MM.1S (cell line): ENCODE measurements around the gene MET.
"Not testable (repeated sequence)": the region's sequence is repeated elsewhere in the genome, so short reads cannot be mapped to it uniquely, and the experiment has no call there.

Source experiments
- DNase-seq: peaks from one replicate; pipeline ENCODE4 v3.0.0-alpha.2; 2015
- H2AFZ ChIP-seq: fragments of 300-600 bp; sonication (generic); 2 replicates; pipeline ENCODE4 v1.6.0; 2016; ENCODE audit warnings: antibody characterized with exemption, low read length
- H3F3A ChIP-seq: fragments of 300-600 bp; sonication (generic); 2 replicates; pipeline ENCODE4 v1.6.1; 2016; ENCODE audit warnings: mild to moderate bottlenecking, antibody characterized with exemption, low read length, moderate library complexity, mixed read lengths; ENCODE audit not compliant: insufficient read depth
- H3K27ac ChIP-seq: fragments of 300-600 bp; sonication (generic); 2 replicates; pipeline ENCODE4 v1.5.1; 2016; ENCODE audit warnings: mild to moderate bottlenecking, low read length
- H3K27me3 ChIP-seq: fragments of 300-600 bp; sonication (generic); replicated peaks from 2 replicates; pipeline ENCODE4 v1.6.0; 2016; ENCODE audit warnings: low read length; ENCODE audit not compliant: insufficient read depth
- H3K36me3 ChIP-seq: fragments of 300-600 bp; sonication (generic); replicated peaks from 2 replicates; pipeline ENCODE4 v1.6.1; 2016; ENCODE audit warnings: mild to moderate bottlenecking, low read length, mixed read lengths; ENCODE audit not compliant: insufficient read depth
- H3K4me1 ChIP-seq: fragments of 300-600 bp; sonication (generic); 2 replicates; pipeline ENCODE4 v1.6.1; 2016; ENCODE audit warnings: low read length, mixed read lengths
- H3K4me2 ChIP-seq: fragments of 300-600 bp; sonication (generic); 2 replicates; pipeline ENCODE4 v1.6.0; 2016; ENCODE audit warnings: low read depth, low read length
- H3K4me3 ChIP-seq: fragments of 300-600 bp; sonication (generic); 2 replicates; pipeline ENCODE4 v1.5.1; 2016; ENCODE audit warnings: low read length, mixed read lengths
- H3K79me2 ChIP-seq: fragments of 300-600 bp; sonication (generic); 2 replicates; pipeline ENCODE4 v1.6.1; 2016; ENCODE audit warnings: mixed run types, low read length, mixed read lengths
- H3K9ac ChIP-seq: fragments of 300-600 bp; sonication (generic); 2 replicates; pipeline ENCODE4 v1.6.1; 2016; ENCODE audit warnings: low read length, mixed read lengths
- H3K9me2 ChIP-seq: fragments of 300-600 bp; sonication (generic); replicated peaks from 2 replicates; pipeline ENCODE4 v1.6.1; 2016; ENCODE audit warnings: mild to moderate bottlenecking, low read length, mixed read lengths; ENCODE audit not compliant: insufficient read depth
- H3K9me3 ChIP-seq: fragments of 300-600 bp; sonication (generic); replicated peaks from 2 replicates; pipeline ENCODE4 v1.6.1; 2016; ENCODE audit warnings: mild to moderate bottlenecking, low read length, mixed read lengths; ENCODE audit not compliant: insufficient read depth
- H4K20me1 ChIP-seq: fragments of 300-600 bp; sonication (generic); 2 replicates; pipeline ENCODE4 v1.6.1; 2016; ENCODE audit warnings: mild to moderate bottlenecking, low read length, moderate library complexity, mixed read lengths; ENCODE audit not compliant: insufficient read depth
- EZH2 ChIP-seq: fragments of 300-600 bp; sonication (generic); optimal IDR thresholded peaks from 2 replicates; pipeline ENCODE3; 2017; ENCODE audit warnings: low read depth, mild to moderate bottlenecking, antibody characterized with exemption, low read length, mixed read lengths
- EZH2phosphoT487 ChIP-seq: fragments of 300-600 bp; sonication (generic); IDR thresholded peaks from 2 replicates; pipeline ENCODE4 v1.6.1; 2018; ENCODE audit warnings: antibody characterized with exemption, low read length
- TF ChIP-seq, protein P1 (sequence below): fragments of 300-600 bp; sonication (generic); IDR thresholded peaks from 2 replicates; pipeline ENCODE4 v1.5.1; 2016; ENCODE audit warnings: antibody characterized with exemption, low read length, mixed read lengths

Gene MET

DNA sequence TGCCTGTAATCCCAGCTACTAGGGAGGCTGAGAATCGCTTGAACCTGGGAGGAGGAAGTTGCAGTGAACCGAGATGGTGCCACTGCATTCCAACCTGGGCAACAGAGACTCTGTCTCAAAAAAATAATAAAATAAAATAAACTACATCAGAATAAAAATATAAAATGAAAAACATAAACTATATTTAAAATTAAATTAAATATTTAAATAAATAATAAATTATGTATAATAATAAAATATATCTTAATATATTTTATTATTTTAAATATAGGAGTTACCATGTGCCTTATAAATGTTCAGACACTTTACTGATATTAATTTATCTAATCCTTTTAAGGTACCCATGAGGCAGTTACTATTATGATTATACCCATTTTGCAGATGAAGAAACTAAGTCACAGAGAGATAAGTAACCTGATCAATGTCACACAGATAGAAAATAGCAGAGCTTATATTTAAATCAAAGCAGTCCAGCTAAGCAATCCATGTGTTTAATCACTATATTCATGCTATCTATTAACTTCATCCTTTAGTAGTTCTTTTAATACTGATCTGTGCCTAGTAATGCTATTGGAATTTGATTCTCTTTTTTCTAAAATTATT, 30.3 kb upstream of the MET start:
- no peak overlapping the region for H3K4me2 ChIP-seq
- H3K27ac ChIP-seq, result no peak overlapping the region
- H4K20me1 ChIP-seq, result no peaks in the 10 kb centered on the region
- no peak for DNase-seq
- no peaks in the 10 kb centered on the region for H3K4me1 ChIP-seq
- no peaks in the 10 kb centered on the region for H3K79me2 ChIP-seq
- no peaks in the 10 kb centered on the region for H3K9me3 ChIP-seq
- H3K4me3 ChIP-seq, result no peak overlapping the region
- no peak overlapping the region for H2AFZ ChIP-seq
- H3K9me2 ChIP-seq, result no peaks in the 10 kb centered on the region
- H3F3A ChIP-seq, result no peaks in the 10 kb centered on the region
- no peaks in the 10 kb centered on the region for H3K27me3 ChIP-seq
- H3K36me3 ChIP-seq, result no peaks in the 10 kb centered on the region
- TF ChIP-seq EZH2phosphoT487, result no peak
- TF ChIP-seq EZH2, result no peak
- TF ChIP-seq, protein P1, sequence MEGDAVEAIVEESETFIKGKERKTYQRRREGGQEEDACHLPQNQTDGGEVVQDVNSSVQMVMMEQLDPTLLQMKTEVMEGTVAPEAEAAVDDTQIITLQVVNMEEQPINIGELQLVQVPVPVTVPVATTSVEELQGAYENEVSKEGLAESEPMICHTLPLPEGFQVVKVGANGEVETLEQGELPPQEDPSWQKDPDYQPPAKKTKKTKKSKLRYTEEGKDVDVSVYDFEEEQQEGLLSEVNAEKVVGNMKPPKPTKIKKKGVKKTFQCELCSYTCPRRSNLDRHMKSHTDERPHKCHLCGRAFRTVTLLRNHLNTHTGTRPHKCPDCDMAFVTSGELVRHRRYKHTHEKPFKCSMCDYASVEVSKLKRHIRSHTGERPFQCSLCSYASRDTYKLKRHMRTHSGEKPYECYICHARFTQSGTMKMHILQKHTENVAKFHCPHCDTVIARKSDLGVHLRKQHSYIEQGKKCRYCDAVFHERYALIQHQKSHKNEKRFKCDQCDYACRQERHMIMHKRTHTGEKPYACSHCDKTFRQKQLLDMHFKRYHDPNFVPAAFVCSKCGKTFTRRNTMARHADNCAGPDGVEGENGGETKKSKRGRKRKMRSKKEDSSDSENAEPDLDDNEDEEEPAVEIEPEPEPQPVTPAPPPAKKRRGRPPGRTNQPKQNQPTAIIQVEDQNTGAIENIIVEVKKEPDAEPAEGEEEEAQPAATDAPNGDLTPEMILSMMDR, result no peak
- H3K9ac ChIP-seq, result no peak overlapping the region

DNA sequence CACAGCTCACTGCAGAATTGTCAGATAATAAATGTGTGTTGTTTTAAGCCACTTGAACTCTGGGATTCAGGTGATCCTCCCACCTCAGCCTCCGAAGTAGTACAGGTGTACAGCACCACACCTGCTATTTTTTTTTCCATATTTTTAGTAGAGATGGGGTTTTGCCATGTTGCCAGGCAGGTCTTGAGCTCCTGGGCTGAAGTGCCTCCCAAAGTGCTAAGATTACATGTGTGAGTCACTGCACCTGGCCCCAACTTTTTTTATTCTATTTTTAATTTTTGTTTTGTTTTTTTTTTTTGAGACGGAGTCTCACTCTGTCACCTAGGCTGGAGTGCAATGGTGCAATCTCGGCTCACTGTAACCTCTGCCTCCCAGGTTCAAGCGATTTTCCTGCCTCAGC, 28.8 kb upstream of the MET start:
- not testable (repeated sequence) for H3K4me3 ChIP-seq, DNase-seq, H3K4me2 ChIP-seq, H4K20me1 ChIP-seq, H3K27ac ChIP-seq, H3F3A ChIP-seq, H3K9ac ChIP-seq, H3K4me1 ChIP-seq, H3K27me3 ChIP-seq, H3K79me2 ChIP-seq, H3K36me3 ChIP-seq, H3K9me3 ChIP-seq, H2AFZ ChIP-seq, H3K9me2 ChIP-seq

DNA sequence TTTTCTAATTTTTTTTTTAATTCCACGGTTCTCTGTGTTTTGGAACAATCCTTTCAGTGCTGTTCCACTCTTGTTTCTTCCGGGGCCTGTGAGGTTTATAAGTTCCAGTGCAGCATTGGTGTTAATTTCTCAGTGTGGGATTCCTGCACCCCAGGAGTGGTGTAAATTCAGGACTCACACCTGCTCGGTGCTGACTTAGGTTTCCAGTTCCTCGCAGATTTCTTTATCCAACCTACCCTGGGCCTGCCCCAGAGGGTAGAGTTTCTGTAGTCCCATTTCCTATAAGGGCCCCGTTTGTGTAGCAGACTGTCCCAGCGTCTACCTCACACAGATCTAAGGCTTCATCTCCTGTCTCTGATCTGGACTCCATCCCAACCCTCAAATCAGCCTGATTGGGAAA, 27.4 kb upstream of the MET start:
- no peak overlapping the region for H3K9ac ChIP-seq
- H3K27me3 ChIP-seq, result no peaks in the 10 kb centered on the region
- H3K4me1 ChIP-seq, result no peaks in the 10 kb centered on the region
- H3K4me2 ChIP-seq, result no peak overlapping the region
- no peaks in the 10 kb centered on the region for H3K79me2 ChIP-seq
- no peaks in the 10 kb centered on the region for H3K9me3 ChIP-seq
- no peaks in the 10 kb centered on the region for H3K9me2 ChIP-seq
- TF ChIP-seq, protein P1, result no peak
- TF ChIP-seq EZH2, result no peak
- TF ChIP-seq EZH2phosphoT487, result no peak
- H3F3A ChIP-seq, result no peaks in the 10 kb centered on the region
- no peak overlapping the region for H3K4me3 ChIP-seq
- no peaks in the 10 kb centered on the region for H3K36me3 ChIP-seq
- H2AFZ ChIP-seq, result no peak overlapping the region
- H3K27ac ChIP-seq, result no peak overlapping the region
- no peak for DNase-seq
- no peaks in the 10 kb centered on the region for H4K20me1 ChIP-seq

DNA sequence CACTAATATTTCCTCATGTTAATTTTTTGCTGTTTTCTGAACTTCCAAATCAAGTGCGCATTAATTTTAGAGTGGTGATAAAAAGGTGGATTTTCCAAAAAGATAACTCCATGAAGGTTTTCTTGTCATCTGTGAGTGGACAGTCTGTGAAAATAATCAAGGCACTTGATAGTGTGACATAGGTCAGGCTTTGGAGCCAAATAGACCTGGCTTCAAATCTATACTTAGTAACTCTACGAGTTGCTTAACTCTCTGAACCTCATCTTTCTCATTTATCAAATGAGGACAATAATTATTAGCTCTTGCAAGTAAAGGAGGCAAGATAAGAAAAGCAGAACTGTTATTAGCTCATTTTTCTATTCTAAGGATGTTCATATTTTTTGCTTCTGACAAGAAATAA, 24.7 kb upstream of the MET start:
- TF ChIP-seq EZH2 (no peak), EZH2phosphoT487 (no peak)
- TF ChIP-seq, protein P1, result no peak
- no peaks in the 10 kb centered on the region for H3K27me3 ChIP-seq
- H3F3A ChIP-seq, result no peaks in the 10 kb centered on the region
- H3K4me3 ChIP-seq, result no peak overlapping the region
- H2AFZ ChIP-seq, result no peak overlapping the region
- H3K4me2 ChIP-seq, result no peak overlapping the region
- H3K27ac ChIP-seq, result no peak overlapping the region
- H3K9ac ChIP-seq, result no peak overlapping the region
- no peaks in the 10 kb centered on the region for H3K9me2 ChIP-seq
- H3K4me1 ChIP-seq, result no peaks in the 10 kb centered on the region
- no peaks in the 10 kb centered on the region for H3K36me3 ChIP-seq
- no peaks in the 10 kb centered on the region for H3K79me2 ChIP-seq
- no peaks in the 10 kb centered on the region for H3K9me3 ChIP-seq
- no peak for DNase-seq
- H4K20me1 ChIP-seq, result no peaks in the 10 kb centered on the region
